Endothelial cell of umbilical vein (primary cell): ENCODE measurements around the gene PSORS1C1. TPM values are rescaled to one million over a fixed set of nuclear protein-coding genes. Genes with fewer than 3 reads are reported as not detected.

Source experiments
- BruUV-seq: library from RNA; stranded (reverse); fragments of 400-500 nt; replicated peaks from 2 replicates; lab custom pipeline; 2021; lab: Mats Ljungman, UMichigan
- CTCF ChIA-PET: fragments of 300-600, 350-600 bp; sonication (Branson Sonifier 250); formaldehyde crosslinking; loops from one replicate; lab custom pipeline; 2021; ENCODE audit warnings: antibody characterized with exemption, inconsistent platforms; lab: Charles Lee
- POLR2A ChIA-PET: fragments of 300-600, 350-600 bp; sonication (Branson Sonifier 250); formaldehyde crosslinking; loops from one replicate; lab custom pipeline; 2021; ENCODE audit warnings: antibody characterized with exemption, inconsistent platforms; lab: Charles Lee
- DNase-seq: peaks from one replicate; pipeline ENCODE4 v3.0.0-alpha.2; 2011; ENCODE audit warnings: low read depth, low spot score
- FAIRE-seq: peaks from 2 replicates; lab custom pipeline; 2011; peaks lifted over from hg19 to GRCh38; lab: Jason Lieb, UNC
- H2AFZ ChIP-seq: 2 replicates; pipeline ENCODE4 v1.6.0; 2012; ENCODE audit warnings: low read depth, low read length, control low read depth, inconsistent platforms
- H3K27ac ChIP-seq: 2 replicates; pipeline ENCODE4 v1.5.1; 2011; ENCODE audit warnings: low read depth, mild to moderate bottlenecking, control low read depth, low read length, moderate library complexity; ENCODE audit not compliant: insufficient read depth
- H3K27me3 ChIP-seq, 2 experiments: 2 replicates each; pipeline versions ENCODE4 v1.6.0 to v1.6.1; 2011; ENCODE audit warnings: low read length in 2 of 2, mixed read lengths in 1 of 2; ENCODE audit not compliant: control insufficient read depth in 2 of 2, insufficient read depth in 2 of 2
- H3K36me3 ChIP-seq, 2 experiments: 2 replicates in 1 of 2; 3 replicates in 1 of 2; pipeline ENCODE4 v1.5.1; 2011; ENCODE audit warnings: low read length in 2 of 2, mild to moderate bottlenecking in 1 of 2, moderate library complexity in 1 of 2; ENCODE audit not compliant: control insufficient read depth in 2 of 2, insufficient read depth in 2 of 2; ENCODE audit errors: extremely low read depth in 1 of 2
- H3K4me1 ChIP-seq: 3 replicates; pipeline ENCODE4 v1.5.1; 2011; ENCODE audit warnings: mild to moderate bottlenecking, low read length; ENCODE audit not compliant: control insufficient read depth, insufficient read depth; ENCODE audit errors: extremely low read depth
- H3K4me2 ChIP-seq: 2 replicates; pipeline ENCODE4 v1.6.1; 2011; ENCODE audit warnings: low read length, control low read depth, mixed read lengths; ENCODE audit not compliant: insufficient read depth
- H3K4me3 ChIP-seq, 3 experiments: fragments of 200-600 bp in 1 of 3; sonication (generic), shearing (Covaris generic) in 1 of 3; replicated peaks in 1 of 3; 2 replicates each; pipeline ENCODE4 v1.5.1; 2011 to 2016; ENCODE audit warnings: control low read depth in 3 of 3, low read length in 3 of 3, mild to moderate bottlenecking in 2 of 3, inconsistent platforms in 1 of 3, low read depth in 1 of 3, moderate library complexity in 1 of 3; ENCODE audit not compliant: insufficient read depth in 1 of 3
- H3K79me2 ChIP-seq: 2 replicates; pipeline ENCODE4 v1.6.0; 2012; ENCODE audit warnings: low read length, inconsistent platforms; ENCODE audit not compliant: control insufficient read depth, insufficient read depth
- H3K9ac ChIP-seq: replicated peaks from 2 replicates; pipeline ENCODE3; 2011; ENCODE audit warnings: low read length, control low read depth; ENCODE audit not compliant: insufficient read depth; ENCODE audit errors: extremely low read depth
- H3K9me1 ChIP-seq: replicated peaks from 3 replicates; pipeline ENCODE4 v1.6.0; 2011; ENCODE audit warnings: mild to moderate bottlenecking, low read length; ENCODE audit not compliant: control insufficient read depth, insufficient read depth; ENCODE audit errors: extremely low read depth
- H3K9me3 ChIP-seq: replicated peaks from 2 replicates; pipeline ENCODE4 v1.5.1; 2012; ENCODE audit warnings: low read length, inconsistent platforms; ENCODE audit not compliant: control insufficient read depth, insufficient read depth
- H4K20me1 ChIP-seq: replicated peaks from 2 replicates; pipeline ENCODE3; 2011; ENCODE audit warnings: mild to moderate bottlenecking, low read length; ENCODE audit not compliant: control insufficient read depth, insufficient read depth; ENCODE audit errors: extremely low read depth
- CTCF ChIP-seq, 2 donors: IDR thresholded peaks; 1 replicate in 1 of 2; 2 replicates in 1 of 2; pipeline ENCODE4 v1.5.1; 2011; ENCODE audit warnings: low read length in 2 of 2, mild to moderate bottlenecking in 2 of 2, moderate library complexity in 2 of 2, control low read depth in 1 of 2, inconsistent platforms in 1 of 2, low read depth in 1 of 2; ENCODE audit not compliant: insufficient read depth in 1 of 2; ENCODE audit errors: extremely low read depth in 1 of 2
- EZH2 ChIP-seq: IDR thresholded peaks from 2 replicates; pipeline ENCODE4 v1.6.1; 2012; ENCODE audit warnings: borderline replicate concordance, low read depth, mild to moderate bottlenecking, moderate library complexity, low read length, inconsistent platforms; ENCODE audit not compliant: severe bottlenecking
- FOS ChIP-seq: IDR thresholded peaks from 2 replicates; pipeline ENCODE4 v1.6.1; 2011; ENCODE audit warnings: mild to moderate bottlenecking, low read length, moderate library complexity, borderline replicate concordance; ENCODE audit not compliant: insufficient read depth
- GATA2 ChIP-seq: IDR thresholded peaks from 2 replicates; pipeline ENCODE4 v1.7.0; 2011; ENCODE audit warnings: low read depth, mild to moderate bottlenecking, moderate library complexity, mixed read lengths, low read length; ENCODE audit not compliant: insufficient read length, insufficient read depth
- JUN ChIP-seq: IDR thresholded peaks from 2 replicates; pipeline ENCODE4 v1.6.1; 2011; ENCODE audit warnings: borderline replicate concordance, low read depth; ENCODE audit not compliant: insufficient read length, insufficient read depth
- MAX ChIP-seq: IDR thresholded peaks from 2 replicates; pipeline ENCODE4 v1.6.1; 2011; ENCODE audit not compliant: insufficient read depth, insufficient read length
- MYC ChIP-seq: IDR thresholded peaks from one replicate; pipeline ENCODE4 v1.6.1; 2011; ENCODE audit warnings: mild to moderate bottlenecking, low read depth, low read length
- POLR2A ChIP-seq: IDR thresholded peaks from 2 replicates; pipeline ENCODE4 v1.6.1; 2012; ENCODE audit warnings: low read depth, mild to moderate bottlenecking, control low read depth, low read length
- POLR2AphosphoS5 ChIP-seq: IDR thresholded peaks from 2 replicates; pipeline ENCODE4 v1.6.1; 2012; ENCODE audit warnings: low read depth, mild to moderate bottlenecking, control low read depth, low read length, moderate library complexity; ENCODE audit not compliant: insufficient read depth
- dilution Hi-C: fragments of 300-500 bp; cut with MboI; formaldehyde crosslinking; loops from one replicate; pipeline ENCODE4 v1.15.0; 2019; ENCODE audit warnings: low sequenced_read_pairs; ENCODE audit not compliant: extremely low pct_ligation_motif_present
- intact Hi-C: fragments of 100-400 bp; cut with micrococcal nuclease; formaldehyde crosslinking; loops from one replicate; pipeline ENCODE4 v1.10.0; 2022
- polyA plus RNA-seq, 4 experiments: library from polyadenylated mRNA; depleted of rRNA in 3 of 4; stranded (reverse) in 3 of 4; unstranded in 1 of 4; fragments of >200 nt; gene quantifications; 2 replicates each; pipeline versions ENCODE4 v1.2.1 to v1.2.3, GENCODE V29; 2011 to 2012; ENCODE audit warnings: missing spikeins in 1 of 4
- total RNA-seq: library from RNA; stranded (reverse); gene quantifications from 2 replicates; pipeline ENCODE4 v1.2.3, GENCODE V29; 2021

The PSORS1C1 gene
- total and polyA plus RNA-seq, 2 donors (not counting 3 experiments of a cell fraction or from before 2014, with no cell fraction given), result 1.1 to 13.2 TPM

- DNase-seq (no peak), FAIRE-seq (no peak)
- no peak overlapping the region for H3K4me2 ChIP-seq
- peaks cover 0 to 4% of the 10 kb centered on the region in 2 experiments for H3K36me3 ChIP-seq
- no peaks in the 10 kb centered on the region for H4K20me1 ChIP-seq
- H3K9me1 ChIP-seq, result no peaks in the 10 kb centered on the region
- H3K27me3 ChIP-seq, result no peaks in the 10 kb centered on the region
- H2AFZ ChIP-seq, result no peak overlapping the region
- H3K9me3 ChIP-seq, result no peaks in the 10 kb centered on the region
- no peak overlapping the region for H3K9ac ChIP-seq
- H3K4me3 ChIP-seq, result no peak overlapping the region
- H3K4me1 ChIP-seq, result peaks cover 8% of the 10 kb centered on the region
- peaks cover 8% of the 10 kb centered on the region for H3K79me2 ChIP-seq
- BruUV-seq, result no TSS peak
- dilution Hi-C loops, result no loop called here
- H3K27ac ChIP-seq, result no peak overlapping the region
- ChIA-PET CTCF (interaction anchor here (0.7 to 1.2 kb wide), 2 partner anchors 11 to 38 kb away, joined by 3 read pairs; no protein-coding TSS in a partner anchor), POLR2A (no interaction called here)
- intact Hi-C loops, result no loop called here
- TF ChIP-seq FOS, result no peak
- no peak for TF ChIP-seq MAX
- no peak for TF ChIP-seq POLR2AphosphoS5
- no peak for TF ChIP-seq MYC
- TF ChIP-seq GATA2, result no peak
- TF ChIP-seq CTCF (IDR thresholded peaks at IDR 0.05; ENCODE audit: extremely low read depth in 1 of 2, insufficient read depth in 1 of 2, low read depth in 1 of 2, low read length in 2 of 2), result no peak
- TF ChIP-seq JUN, result no peak
- no peak for TF ChIP-seq EZH2
- TF ChIP-seq POLR2A, result no peak
These were observed 39.8 kb downstream of the PSORS1C1 start for GRCh38 chr6:31154436-31154835.
